ENCODE data around the gene TMEM141.

The TMEM141 gene

GRCh38 chr9:136840140-136840876 lies 49.2 kb downstream of the TMEM141 start:
- peak overlapping the region; percentile 78 for H3K27ac ChIP-seq

GRCh38 chr9:136840877-136841645 lies 49.9 kb downstream of the TMEM141 start:
- TF ChIP-seq ZFX (IDR thresholded peaks at IDR 0.05) (no peak), CTCF (conservative IDR thresholded peaks at IDR 0.05) (no peak)

More at GRCh38 chr9:136840140-136840876, 49.2 kb downstream of the TMEM141 start:
- TF ChIP-seq ZFX (IDR thresholded peaks at IDR 0.05) (0 out of 2 replicates have a peak, but pooled peaks have one; percentile 26), CTCF (conservative IDR thresholded peaks at IDR 0.05) (no peak)

GRCh38 chr9:136841646-136842379 lies 50.7 kb downstream of the TMEM141 start:
- H3K27ac ChIP-seq = peak overlapping the region; percentile 78

More at GRCh38 chr9:136840877-136841645, 49.9 kb downstream of the TMEM141 start:
- peak overlapping the region; percentile 78 for H3K27ac ChIP-seq

GRCh38 chr9:136842380-136842948 lies 51.3 kb downstream of the TMEM141 start, which contains the start of gene AJM1:
Gene AJM1 (plus strand): TSS chr9:136842478. CDS start chr9:136844415, 1,937 bp downstream.
- TF ChIP-seq CTCF (conservative IDR thresholded peaks at IDR 0.05) = peak; percentile 74
- H3K27ac ChIP-seq = peak within 1 kb of the TSS; percentile 78
